ENCODE data around the gene CDK14.

CDK14 gene

DNA sequence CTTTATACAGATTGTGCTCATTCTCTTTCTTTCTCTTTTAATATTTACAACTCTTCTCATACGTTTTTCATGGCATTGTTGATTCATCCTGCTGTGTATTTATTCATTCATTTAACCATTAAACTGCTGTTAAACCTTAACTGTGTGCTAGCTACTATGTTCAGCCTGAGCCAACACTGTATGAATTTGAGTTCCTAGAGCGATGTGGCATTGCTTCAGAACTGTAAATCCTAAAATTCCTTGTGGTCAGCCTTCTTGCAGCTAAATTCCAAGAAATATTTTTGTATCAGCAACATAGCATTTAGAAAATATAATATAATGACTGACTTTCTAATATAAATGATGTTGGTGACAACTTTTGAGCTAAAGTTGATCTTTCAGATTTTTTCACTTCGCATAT is 483.4 kb downstream of the CDK14 start:
- Histone ChIP-seq H3K4me3 (ENCODE audit: low read length) (no peak overlapping the region), H2AFZ (ENCODE audit: low read depth, low read length) (no peak overlapping the region)

GRCh38 chr7:91080351-91080750 is 484.2 kb downstream of the CDK14 start:
- no peak overlapping the region for H2AFZ ChIP-seq (ENCODE audit: low read depth, low read length)
- no peak overlapping the region for H3K4me3 ChIP-seq (ENCODE audit: low read length)
- H3K4me1 ChIP-seq (ENCODE audit: insufficient read depth, low read length) = peaks cover 3% of the 10 kb centered on the region
- no peaks in the 10 kb centered on the region for H3K27me3 ChIP-seq (ENCODE audit: insufficient read depth, low read length)
- H3K36me3 ChIP-seq (ENCODE audit: insufficient read depth, low read length) = no peaks in the 10 kb centered on the region
- no peaks in the 10 kb centered on the region for H3K9me3 ChIP-seq (ENCODE audit: low read length)

More for the DNA sequence above, 483.4 kb downstream of the CDK14 start:
- no peaks in the 10 kb centered on the region for H3K36me3 ChIP-seq (ENCODE audit: insufficient read depth, low read length)
- H3K27me3 ChIP-seq (ENCODE audit: insufficient read depth, low read length) = no peaks in the 10 kb centered on the region
- no peaks in the 10 kb centered on the region for H3K9me3 ChIP-seq (ENCODE audit: low read length)
- peaks cover 3% of the 10 kb centered on the region for H3K4me1 ChIP-seq (ENCODE audit: insufficient read depth, low read length)

- no peak overlapping the region for H3K4me3 ChIP-seq (ENCODE audit: low read length)
These were observed 485.9 kb downstream of the CDK14 start for GRCh38 chr7:91082038-91082437.

DNA sequence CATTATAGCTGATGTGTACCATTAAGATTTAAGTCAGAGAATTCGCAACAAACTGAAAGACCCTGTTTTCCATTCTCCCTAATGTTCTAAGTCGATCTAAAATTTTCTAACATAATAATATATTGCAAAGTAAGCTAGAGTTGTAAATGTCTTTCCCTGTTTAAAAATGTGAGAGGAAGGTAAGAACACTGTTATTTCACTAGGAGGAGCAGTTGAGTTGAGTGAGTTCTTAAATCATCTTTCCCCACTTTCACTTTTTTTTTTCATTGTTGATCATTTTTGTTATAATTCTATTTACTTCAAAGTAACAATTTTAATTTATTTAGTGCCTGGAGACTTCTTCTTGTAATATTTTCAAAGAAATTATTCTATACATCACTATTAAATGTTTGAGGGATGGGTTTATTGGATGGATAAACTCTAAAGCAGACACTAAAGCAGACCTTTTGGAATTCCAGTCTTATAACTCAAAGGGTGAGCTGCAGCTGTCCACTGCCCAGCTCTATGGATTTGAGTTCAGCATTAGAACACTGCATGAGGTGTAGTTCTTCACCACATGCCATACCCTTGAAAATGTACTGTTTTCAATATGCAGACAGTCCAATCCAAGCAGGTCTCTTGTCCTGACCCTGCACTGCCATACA is 486.9 kb downstream of the CDK14 start:
- Histone ChIP-seq H2AFZ (ENCODE audit: low read depth, low read length) (no peak overlapping the region), H3K9me3 (ENCODE audit: low read length) (no peaks in the 10 kb centered on the region), H3K4me3 (ENCODE audit: low read length) (no peak overlapping the region), H3K36me3 (ENCODE audit: insufficient read depth, low read length) (no peaks in the 10 kb centered on the region), H3K27me3 (ENCODE audit: insufficient read depth, low read length) (no peaks in the 10 kb centered on the region), H3K4me1 (ENCODE audit: insufficient read depth, low read length) (peaks cover 3% of the 10 kb centered on the region)

More at GRCh38 chr7:91082038-91082437, 485.9 kb downstream of the CDK14 start:
- H3K4me1 ChIP-seq (ENCODE audit: insufficient read depth, low read length) = peaks cover 3% of the 10 kb centered on the region
- no peak overlapping the region for H2AFZ ChIP-seq (ENCODE audit: low read depth, low read length)
- H3K36me3 ChIP-seq (ENCODE audit: insufficient read depth, low read length) = no peaks in the 10 kb centered on the region
- no peaks in the 10 kb centered on the region for H3K27me3 ChIP-seq (ENCODE audit: insufficient read depth, low read length)
- H3K9me3 ChIP-seq (ENCODE audit: low read length) = no peaks in the 10 kb centered on the region

GRCh38 chr7:91083855-91084644 is 487.9 kb downstream of the CDK14 start:
- Histone ChIP-seq H2AFZ (ENCODE audit: low read depth, low read length) (no peak overlapping the region), H3K4me1 (ENCODE audit: insufficient read depth, low read length) (peaks cover 3% of the 10 kb centered on the region), H3K27me3 (ENCODE audit: insufficient read depth, low read length) (no peaks in the 10 kb centered on the region), H3K9me3 (ENCODE audit: low read length) (no peaks in the 10 kb centered on the region), H3K4me3 (ENCODE audit: low read length) (no peak overlapping the region), H3K36me3 (ENCODE audit: insufficient read depth, low read length) (no peaks in the 10 kb centered on the region)

DNA sequence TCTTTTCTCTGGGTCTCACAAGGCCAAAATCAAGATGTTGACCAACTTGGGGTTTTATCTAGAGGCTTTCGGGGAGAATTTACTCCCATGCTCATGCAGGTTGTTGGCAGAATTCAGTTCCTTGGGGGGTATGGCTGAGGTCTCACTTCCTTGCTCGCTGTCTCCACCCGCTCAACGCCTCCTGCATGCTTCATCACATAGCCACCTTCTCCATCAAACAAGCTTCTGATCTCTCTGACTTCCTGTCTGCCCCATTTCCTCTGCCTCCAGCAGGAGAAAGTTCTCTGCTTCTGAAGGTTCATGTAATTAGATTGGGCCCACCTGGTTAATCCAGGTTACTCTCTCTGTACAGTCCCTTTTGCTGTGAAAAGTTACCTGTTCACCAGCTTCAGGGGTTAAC is 489.1 kb downstream of the CDK14 start:
- Histone ChIP-seq H3K4me1 (ENCODE audit: insufficient read depth, low read length) (peaks cover 3% of the 10 kb centered on the region), H3K4me3 (ENCODE audit: low read length) (no peak overlapping the region), H3K9me3 (ENCODE audit: low read length) (no peaks in the 10 kb centered on the region), H3K27me3 (ENCODE audit: insufficient read depth, low read length) (no peaks in the 10 kb centered on the region), H2AFZ (ENCODE audit: low read depth, low read length) (no peak overlapping the region), H3K36me3 (ENCODE audit: insufficient read depth, low read length) (no peaks in the 10 kb centered on the region)

GRCh38 chr7:91086200-91086599 is 490.1 kb downstream of the CDK14 start:
- no peaks in the 10 kb centered on the region for H3K9me3 ChIP-seq (ENCODE audit: low read length)
- no peaks in the 10 kb centered on the region for H3K27me3 ChIP-seq (ENCODE audit: insufficient read depth, low read length)
- H3K4me3 ChIP-seq (ENCODE audit: low read length) = no peak overlapping the region
- H2AFZ ChIP-seq (ENCODE audit: low read depth, low read length) = no peak overlapping the region
- H3K36me3 ChIP-seq (ENCODE audit: insufficient read depth, low read length) = no peaks in the 10 kb centered on the region
- peaks cover 3% of the 10 kb centered on the region for H3K4me1 ChIP-seq (ENCODE audit: insufficient read depth, low read length)

DNA sequence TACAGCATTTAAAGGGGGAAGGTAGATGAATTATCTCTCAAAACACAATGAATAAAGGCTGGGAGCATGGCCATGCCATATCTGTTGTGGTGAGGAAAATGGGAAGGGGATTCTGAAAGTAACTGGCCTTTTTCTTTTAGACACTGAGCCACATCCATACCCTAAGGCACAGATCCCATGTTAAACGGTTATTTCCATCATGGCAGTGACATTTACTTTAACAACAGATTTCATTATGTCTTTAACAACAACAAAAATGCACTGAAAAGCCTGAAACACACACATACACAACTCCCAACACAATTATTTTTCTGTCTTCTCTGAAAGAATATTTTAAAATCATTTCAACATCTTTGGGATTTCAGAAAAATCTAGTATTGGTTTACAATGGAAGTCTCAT is 492.0 kb downstream of the CDK14 start:
- Histone ChIP-seq H3K4me3 (ENCODE audit: low read length) (no peak overlapping the region), H3K27me3 (ENCODE audit: insufficient read depth, low read length) (no peaks in the 10 kb centered on the region), H3K4me1 (ENCODE audit: insufficient read depth, low read length) (peaks cover 2% of the 10 kb centered on the region), H3K9me3 (ENCODE audit: low read length) (peaks cover 2% of the 10 kb centered on the region), H3K36me3 (ENCODE audit: insufficient read depth, low read length) (no peaks in the 10 kb centered on the region), H2AFZ (ENCODE audit: low read depth, low read length) (no peak overlapping the region)

GRCh38 chr7:91088691-91089090 is 492.6 kb downstream of the CDK14 start:
- H3K4me1 ChIP-seq (ENCODE audit: insufficient read depth, low read length) = no peaks in the 10 kb centered on the region
- no peak overlapping the region for H3K4me3 ChIP-seq (ENCODE audit: low read length)
- H3K9me3 ChIP-seq (ENCODE audit: low read length) = peaks cover 3% of the 10 kb centered on the region
- no peaks in the 10 kb centered on the region for H3K27me3 ChIP-seq (ENCODE audit: insufficient read depth, low read length)
- H3K36me3 ChIP-seq (ENCODE audit: insufficient read depth, low read length) = no peaks in the 10 kb centered on the region
- no peak overlapping the region for H2AFZ ChIP-seq (ENCODE audit: low read depth, low read length)

DNA sequence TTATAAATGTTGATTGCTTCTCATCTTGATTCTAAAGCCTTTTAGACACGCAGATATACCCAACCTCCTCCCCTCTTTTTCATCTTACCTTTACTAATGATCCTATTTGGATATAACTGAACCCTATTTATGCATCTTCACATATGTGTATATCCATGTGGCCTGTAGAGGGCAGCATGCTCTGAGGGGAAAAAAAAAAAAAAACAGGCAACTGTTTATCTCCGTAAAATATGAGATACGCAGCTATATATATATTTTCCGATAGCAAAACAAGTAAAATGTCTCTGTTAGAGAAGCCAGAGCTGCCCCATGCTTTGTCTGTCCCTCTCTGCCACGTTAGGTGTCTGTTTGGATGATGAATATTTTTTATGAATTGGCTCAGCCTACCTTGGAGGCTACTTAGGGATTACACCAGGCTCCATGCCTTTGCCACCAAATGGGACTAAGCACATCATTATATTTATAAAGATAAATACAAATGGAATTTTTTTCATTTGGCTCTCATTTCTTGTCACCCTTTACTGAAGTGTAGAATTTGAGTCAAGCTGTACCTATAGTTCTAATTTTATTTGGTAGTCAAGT is 493.4 kb downstream of the CDK14 start:
- no peaks in the 10 kb centered on the region for H3K4me1 ChIP-seq (ENCODE audit: insufficient read depth, low read length)
- H3K36me3 ChIP-seq (ENCODE audit: insufficient read depth, low read length) = no peaks in the 10 kb centered on the region
- no peak overlapping the region for H2AFZ ChIP-seq (ENCODE audit: low read depth, low read length)
- H3K4me3 ChIP-seq (ENCODE audit: low read length) = no peak overlapping the region
- peaks cover 3% of the 10 kb centered on the region for H3K9me3 ChIP-seq (ENCODE audit: low read length)
- no peaks in the 10 kb centered on the region for H3K27me3 ChIP-seq (ENCODE audit: insufficient read depth, low read length)

GRCh38 chr7:91090684-91091083 is 494.6 kb downstream of the CDK14 start:
- Histone ChIP-seq H3K36me3 (ENCODE audit: insufficient read depth, low read length) (no peaks in the 10 kb centered on the region), H3K4me3 (ENCODE audit: low read length) (no peak overlapping the region), H3K4me1 (ENCODE audit: insufficient read depth, low read length) (no peaks in the 10 kb centered on the region), H3K27me3 (ENCODE audit: insufficient read depth, low read length) (no peaks in the 10 kb centered on the region), H2AFZ (ENCODE audit: low read depth, low read length) (no peak overlapping the region), H3K9me3 (ENCODE audit: low read length) (peaks cover 6% of the 10 kb centered on the region)

DNA sequence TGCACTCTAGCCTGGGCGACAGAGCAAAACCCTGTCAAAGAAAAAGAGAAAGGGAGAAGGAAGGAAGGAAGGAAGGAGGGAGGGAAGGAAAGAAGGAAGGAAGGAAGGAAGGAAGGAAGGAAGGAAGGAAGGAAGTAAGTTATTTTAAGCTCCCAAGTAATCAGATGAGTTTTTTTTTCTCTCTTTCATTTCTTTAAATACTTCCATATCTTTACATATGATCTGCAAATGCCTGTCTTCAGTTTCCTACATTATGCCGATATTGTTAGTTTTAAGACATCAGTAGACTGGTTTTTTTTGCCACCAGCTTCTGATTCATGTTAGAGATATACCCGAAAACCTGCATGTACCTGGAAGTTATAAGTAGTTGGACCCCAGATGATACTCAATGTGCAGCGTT is 495.5 kb downstream of the CDK14 start:
- Histone ChIP-seq H3K4me1 (ENCODE audit: insufficient read depth, low read length) (no peaks in the 10 kb centered on the region), H3K4me3 (ENCODE audit: low read length) (no peak overlapping the region), H2AFZ (ENCODE audit: low read depth, low read length) (no peak overlapping the region), H3K9me3 (ENCODE audit: low read length) (peaks cover 7% of the 10 kb centered on the region), H3K27me3 (ENCODE audit: insufficient read depth, low read length) (no peaks in the 10 kb centered on the region), H3K36me3 (ENCODE audit: insufficient read depth, low read length) (no peaks in the 10 kb centered on the region)

- Histone ChIP-seq H3K9me3 (ENCODE audit: low read length) (peaks cover 7% of the 10 kb centered on the region), H3K36me3 (ENCODE audit: insufficient read depth, low read length) (no peaks in the 10 kb centered on the region), H2AFZ (ENCODE audit: low read depth, low read length) (no peak overlapping the region), H3K4me1 (ENCODE audit: insufficient read depth, low read length) (no peaks in the 10 kb centered on the region), H3K4me3 (ENCODE audit: low read length) (no peak overlapping the region), H3K27me3 (ENCODE audit: insufficient read depth, low read length) (no peaks in the 10 kb centered on the region)
These were observed 497.1 kb downstream of the CDK14 start for GRCh38 chr7:91093181-91093580.

All from neuron (in vitro differentiated cells).